Measurements from ENCODE around the gene ELP1.
"Not testable (repeated sequence)": the region's sequence is repeated elsewhere in the genome, so short reads cannot be mapped to it uniquely, and the experiment has no call there.

Gene ELP1

GRCh38 chr9:108933718-108934322, at the start of gene ELP1:
TSS of gene ELP1 (minus strand) at chr9:108934124. CDS start at chr9:108931146, 2,978 bp downstream.
- FAIRE-seq (no peak), DNase-seq (ENCODE audit: low spot score) (peak; percentile 86)

GRCh38 chr9:108980893-108981292, 47.0 kb upstream of the ELP1 start:
- DNase-seq (ENCODE audit: low spot score), result no peak
- no peak for FAIRE-seq

- FAIRE-seq (no peak), DNase-seq (ENCODE audit: low spot score) (no peak)
Observed at GRCh38 chr9:108978205-108978604, 44.3 kb upstream of the ELP1 start.

GRCh38 chr9:108973895-108974294, 40.0 kb upstream of the ELP1 start:
- FAIRE-seq, result no peak
- DNase-seq (ENCODE audit: low spot score), result no peak

GRCh38 chr9:108972626-108973209, 38.8 kb upstream of the ELP1 start:
- DNase-seq (ENCODE audit: low spot score), result no peak
- FAIRE-seq, result no peak

GRCh38 chr9:108972186-108972585, 38.3 kb upstream of the ELP1 start:
- FAIRE-seq (no peak), DNase-seq (ENCODE audit: low spot score) (no peak)

GRCh38 chr9:108971392-108971791, 37.5 kb upstream of the ELP1 start:
- not testable (repeated sequence) for DNase-seq (ENCODE audit: low spot score); FAIRE-seq

GRCh38 chr9:108967916-108968315, 34.0 kb upstream of the ELP1 start:
- DNase-seq (ENCODE audit: low spot score) (no peak), FAIRE-seq (no peak)

- FAIRE-seq, result no peak
- DNase-seq (ENCODE audit: low spot score), result no peak
Observed at GRCh38 chr9:108963459-108964143, 29.7 kb upstream of the ELP1 start.

- DNase-seq (ENCODE audit: low spot score) (no peak), FAIRE-seq (no peak)
Observed at GRCh38 chr9:108961151-108961550, 27.2 kb upstream of the ELP1 start.

GRCh38 chr9:108960331-108960730, 26.4 kb upstream of the ELP1 start:
- FAIRE-seq, result no peak
- DNase-seq (ENCODE audit: low spot score), result no peak

- DNase-seq (ENCODE audit: low spot score) (no peak), FAIRE-seq (peak; percentile 37)
Observed at GRCh38 chr9:108956631-108957026, 22.7 kb upstream of the ELP1 start.

- DNase-seq (ENCODE audit: low spot score) (no peak), FAIRE-seq (no peak)
Observed at GRCh38 chr9:108956022-108956630, 22.2 kb upstream of the ELP1 start.

- FAIRE-seq (peak; percentile 83), DNase-seq (ENCODE audit: low spot score) (peak; percentile 12)
Observed at GRCh38 chr9:108953983-108954574, 20.2 kb upstream of the ELP1 start.

- DNase-seq (ENCODE audit: low spot score) (no peak), FAIRE-seq (no peak)
Observed at GRCh38 chr9:108951578-108951977, 17.7 kb upstream of the ELP1 start.

- DNase-seq (ENCODE audit: low spot score), result no peak
- no peak for FAIRE-seq
Observed at GRCh38 chr9:108950168-108950567, 16.2 kb upstream of the ELP1 start.

- DNase-seq (ENCODE audit: low spot score) (no peak), FAIRE-seq (no peak)
Observed at GRCh38 chr9:108939975-108940374, 6.1 kb upstream of the ELP1 start.

GRCh38 chr9:108937561-108938305, 3.8 kb upstream of the ELP1 start:
- DNase-seq (ENCODE audit: low spot score) (no peak), FAIRE-seq (no peak)

- DNase-seq (ENCODE audit: low spot score) (peak; percentile 62), FAIRE-seq (no peak)
Observed at GRCh38 chr9:108934323-108934893, 484 bp upstream of the ELP1 start, which contains the start of gene ABITRAM. TSS of gene ABITRAM (plus strand) at chr9:108934400. CDS start at chr9:108934487, 87 bp downstream.

GRCh38 chr9:108933231-108933717, 650 bp downstream of the ELP1 start:
- DNase-seq (ENCODE audit: low spot score) (no peak), FAIRE-seq (no peak)

- DNase-seq (ENCODE audit: low spot score), result no peak
- no peak for FAIRE-seq
Observed at GRCh38 chr9:108928386-108928785, 5.5 kb downstream of the ELP1 start.
